GM12875 (cell line): ENCODE measurements around the gene SNX30.

Source experiments
- H3K4me3 ChIP-seq: one replicate; pipeline ENCODE4 v1.5.1; 2011; ENCODE audit warnings: low read depth, low read length, control low read depth
- CTCF ChIP-seq: IDR thresholded peaks from 2 replicates; pipeline ENCODE4 v1.5.1; 2011; ENCODE audit warnings: low read depth, mild to moderate bottlenecking, control low read depth, inconsistent platforms, low read length, moderate library complexity, borderline replicate concordance; ENCODE audit not compliant: insufficient read depth

SNX30 gene

GRCh38 chr9:112887381-112887780, 136.8 kb downstream of the SNX30 start:
- no peak overlapping the region for H3K4me3 ChIP-seq
- TF ChIP-seq CTCF: peak; percentile 29; the same call in 1 of the 2 replicates

- H3K4me3 ChIP-seq: peak within 1 kb of the TSS; percentile 3
- TF ChIP-seq CTCF: no peak
These were observed 139.8 kb downstream of the SNX30 start, which contains the start of gene SLC46A2 for GRCh38 chr9:112890106-112891081. TSS of gene SLC46A2 (minus strand) at chr9:112890876. CDS start at chr9:112890681, 195 bp downstream.

DNA sequence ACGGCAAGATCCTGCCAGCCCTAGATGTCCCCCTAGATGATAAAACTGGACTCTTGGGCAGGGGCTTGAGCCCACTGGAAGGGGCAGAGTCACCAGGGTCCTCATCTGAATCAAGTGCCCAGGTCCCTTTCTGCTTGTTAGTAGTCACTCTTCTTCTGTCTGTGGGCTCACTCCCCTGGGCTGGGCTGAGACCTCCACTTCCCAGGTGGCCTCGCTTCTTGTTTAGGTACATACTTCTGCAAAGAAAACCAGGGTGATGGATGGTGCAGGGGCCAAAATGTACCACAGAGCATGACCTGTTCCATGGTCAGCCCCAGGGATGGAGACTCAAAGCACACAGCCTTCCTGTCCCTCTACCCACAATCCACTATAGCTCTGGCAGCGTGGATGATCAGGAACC, 141.0 kb downstream of the SNX30 start:
- no peak overlapping the region for H3K4me3 ChIP-seq
- TF ChIP-seq CTCF: no peak

DNA sequence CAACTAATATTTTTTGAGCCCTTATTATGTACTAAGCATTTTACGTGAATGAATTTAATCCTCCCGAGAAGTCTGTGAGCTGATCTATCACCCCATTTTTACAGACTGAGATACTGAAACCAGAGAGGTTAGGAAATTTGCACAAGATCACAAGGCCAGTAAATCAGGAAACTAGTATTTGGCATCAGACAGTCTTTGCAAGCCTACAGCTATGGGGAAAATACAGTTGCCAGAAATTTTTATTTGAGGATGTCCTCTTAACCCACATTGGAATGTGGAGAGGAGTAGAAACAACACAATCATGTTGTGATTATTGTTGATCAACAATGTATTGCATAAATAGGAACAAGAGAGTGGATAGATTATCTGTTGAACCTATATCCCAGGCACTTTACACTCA, 142.4 kb downstream of the SNX30 start:
- no peak for TF ChIP-seq CTCF
- no peak overlapping the region for H3K4me3 ChIP-seq

DNA sequence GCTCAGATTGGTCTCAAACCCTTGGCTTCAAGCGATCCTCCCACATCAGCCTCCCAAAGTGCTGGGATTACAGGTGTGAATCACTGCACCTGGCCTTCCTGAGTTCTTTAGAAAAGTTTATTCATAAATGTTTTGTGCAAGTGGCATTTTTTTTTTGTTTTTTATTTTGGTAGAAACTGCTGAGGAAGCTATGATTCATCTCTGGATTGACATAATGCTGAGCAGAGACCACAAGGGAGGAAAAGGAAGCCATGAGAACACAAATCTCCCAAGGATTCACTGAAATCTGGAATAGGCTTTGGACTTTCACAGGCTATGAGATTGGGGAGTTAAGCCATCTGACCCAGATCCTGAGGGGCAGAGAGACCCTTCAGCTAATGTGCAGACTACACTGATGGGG, 143.5 kb downstream of the SNX30 start:
- H3K4me3 ChIP-seq: no peak overlapping the region
- no peak for TF ChIP-seq CTCF

GRCh38 chr9:112894699-112895098, 144.1 kb downstream of the SNX30 start:
- H3K4me3 ChIP-seq: no peak overlapping the region
- TF ChIP-seq CTCF: no peak

GRCh38 chr9:112896131-112896530, 145.6 kb downstream of the SNX30 start:
- TF ChIP-seq CTCF: no peak
- H3K4me3 ChIP-seq: no peak overlapping the region
